Loucy (cell line): ENCODE measurements around the gene ZNF598.

Experiments used
- H2AFZ ChIP-seq: fragments of 200-600 bp; sonication (generic); 2 replicates; pipeline ENCODE4 v1.6.0; 2016; ENCODE audit warnings: antibody characterized with exemption, mild to moderate bottlenecking, low read length, moderate library complexity
- H3F3A ChIP-seq: fragments of 200-600 bp; 2 replicates; pipeline ENCODE4 v1.6.0; 2016; ENCODE audit warnings: antibody characterized with exemption, low read depth, mild to moderate bottlenecking
- H3K27me3 ChIP-seq: fragments of 200-600 bp; sonication (generic); 2 replicates; pipeline ENCODE4 v1.6.1; 2014; ENCODE audit warnings: low read length, mild to moderate bottlenecking; ENCODE audit not compliant: insufficient read depth, poor library complexity, severe bottlenecking
- H3K36me3 ChIP-seq: fragments of 200-600 bp; sonication (generic); 2 replicates; pipeline ENCODE4 v1.6.1; 2016; ENCODE audit warnings: low read length; ENCODE audit not compliant: insufficient read depth
- H3K4me1 ChIP-seq: fragments of 200-600 bp; sonication (generic); 2 replicates; pipeline ENCODE4 v1.5.1; 2014; ENCODE audit warnings: low read length, mild to moderate bottlenecking; ENCODE audit not compliant: insufficient read depth, poor library complexity, severe bottlenecking
- H3K4me2 ChIP-seq: fragments of 200-600 bp; sonication (generic); 2 replicates; pipeline ENCODE4 v1.6.0; 2014; ENCODE audit warnings: antibody characterized with exemption, low read length, low read depth, mild to moderate bottlenecking; ENCODE audit not compliant: poor library complexity, severe bottlenecking
- H3K4me3 ChIP-seq: fragments of 200-600 bp; sonication (generic); 2 replicates; pipeline ENCODE4 v1.5.1; 2014; ENCODE audit warnings: low read length, mild to moderate bottlenecking, mixed read lengths; ENCODE audit not compliant: poor library complexity, severe bottlenecking
- H3K79me2 ChIP-seq: fragments of 200-600 bp; sonication (generic); 2 replicates; pipeline ENCODE4 v1.6.1; 2014; ENCODE audit warnings: low read length; ENCODE audit not compliant: insufficient read depth
- H3K9ac ChIP-seq: fragments of 200-600 bp; sonication (generic); 2 replicates; pipeline ENCODE4 v1.6.0; 2014; ENCODE audit warnings: mild to moderate bottlenecking, low read depth, low read length, moderate library complexity; ENCODE audit not compliant: poor library complexity, severe bottlenecking
- H3K9me2 ChIP-seq: fragments of 200-600 bp; sonication (generic); replicated peaks from 2 replicates; pipeline ENCODE4 v1.6.1; 2016; ENCODE audit warnings: low read depth, low read length, mixed read lengths
- H3K9me3 ChIP-seq: fragments of 200-600 bp; sonication (generic); 2 replicates; pipeline ENCODE4 v1.6.1; 2014; ENCODE audit warnings: mild to moderate bottlenecking, antibody characterized with exemption, low read length, low read depth; ENCODE audit not compliant: insufficient read depth
- H4K20me1 ChIP-seq: fragments of 200-600 bp; sonication (generic); 2 replicates; pipeline ENCODE4 v1.6.0; 2014; ENCODE audit warnings: antibody characterized with exemption, low read length, mild to moderate bottlenecking; ENCODE audit not compliant: insufficient read depth, poor library complexity, severe bottlenecking
- EZH2phosphoT487 ChIP-seq: fragments of 200-600 bp; IDR thresholded peaks from 2 replicates; pipeline ENCODE4 v1.6.1; 2018; ENCODE audit warnings: antibody characterized with exemption, mild to moderate bottlenecking, moderate library complexity, borderline replicate concordance
- TF ChIP-seq, protein P1 (sequence below): fragments of 200-600 bp; sonication (generic); conservative IDR thresholded peaks from 2 replicates; pipeline ENCODE4 v1.5.1; 2014; ENCODE audit warnings: mild to moderate bottlenecking, antibody characterized with exemption, low read length

The ZNF598 gene

DNA sequence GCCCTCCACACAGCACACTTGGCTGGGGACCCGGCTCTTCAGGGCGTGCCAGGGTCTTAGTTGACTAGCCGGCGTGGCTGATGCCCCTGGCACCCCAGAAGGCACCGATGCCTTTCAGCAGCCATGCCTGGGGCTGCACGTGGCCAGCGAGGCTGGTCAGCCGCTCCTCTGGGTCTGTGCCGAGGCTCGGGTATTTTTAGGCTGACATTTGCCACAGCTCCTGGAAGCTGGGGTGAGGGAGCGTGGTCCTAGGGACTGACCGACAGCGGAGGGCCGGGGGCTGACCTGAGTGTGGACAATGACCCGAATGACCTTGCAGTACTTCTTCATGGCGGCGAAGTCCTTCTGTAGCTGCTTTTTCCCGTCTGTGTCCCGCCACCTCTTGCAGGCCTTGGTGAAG, 59.1 kb downstream of the ZNF598 start:
- Histone ChIP-seq H3K4me1 (no peaks in the 10 kb centered on the region), H3K9me3 (no peaks in the 10 kb centered on the region), H3F3A (no peaks in the 10 kb centered on the region), H3K4me2 (no peak overlapping the region), H3K79me2 (no peaks in the 10 kb centered on the region), H4K20me1 (no peaks in the 10 kb centered on the region), H3K36me3 (no peaks in the 10 kb centered on the region), H3K4me3 (no peak overlapping the region), H3K9me2 (no peaks in the 10 kb centered on the region), H3K9ac (no peak overlapping the region), H2AFZ (no peak overlapping the region), H3K27me3 (no peaks in the 10 kb centered on the region)
- no peak for TF ChIP-seq EZH2phosphoT487
- TF ChIP-seq, protein P1, sequence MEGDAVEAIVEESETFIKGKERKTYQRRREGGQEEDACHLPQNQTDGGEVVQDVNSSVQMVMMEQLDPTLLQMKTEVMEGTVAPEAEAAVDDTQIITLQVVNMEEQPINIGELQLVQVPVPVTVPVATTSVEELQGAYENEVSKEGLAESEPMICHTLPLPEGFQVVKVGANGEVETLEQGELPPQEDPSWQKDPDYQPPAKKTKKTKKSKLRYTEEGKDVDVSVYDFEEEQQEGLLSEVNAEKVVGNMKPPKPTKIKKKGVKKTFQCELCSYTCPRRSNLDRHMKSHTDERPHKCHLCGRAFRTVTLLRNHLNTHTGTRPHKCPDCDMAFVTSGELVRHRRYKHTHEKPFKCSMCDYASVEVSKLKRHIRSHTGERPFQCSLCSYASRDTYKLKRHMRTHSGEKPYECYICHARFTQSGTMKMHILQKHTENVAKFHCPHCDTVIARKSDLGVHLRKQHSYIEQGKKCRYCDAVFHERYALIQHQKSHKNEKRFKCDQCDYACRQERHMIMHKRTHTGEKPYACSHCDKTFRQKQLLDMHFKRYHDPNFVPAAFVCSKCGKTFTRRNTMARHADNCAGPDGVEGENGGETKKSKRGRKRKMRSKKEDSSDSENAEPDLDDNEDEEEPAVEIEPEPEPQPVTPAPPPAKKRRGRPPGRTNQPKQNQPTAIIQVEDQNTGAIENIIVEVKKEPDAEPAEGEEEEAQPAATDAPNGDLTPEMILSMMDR = no peak

DNA sequence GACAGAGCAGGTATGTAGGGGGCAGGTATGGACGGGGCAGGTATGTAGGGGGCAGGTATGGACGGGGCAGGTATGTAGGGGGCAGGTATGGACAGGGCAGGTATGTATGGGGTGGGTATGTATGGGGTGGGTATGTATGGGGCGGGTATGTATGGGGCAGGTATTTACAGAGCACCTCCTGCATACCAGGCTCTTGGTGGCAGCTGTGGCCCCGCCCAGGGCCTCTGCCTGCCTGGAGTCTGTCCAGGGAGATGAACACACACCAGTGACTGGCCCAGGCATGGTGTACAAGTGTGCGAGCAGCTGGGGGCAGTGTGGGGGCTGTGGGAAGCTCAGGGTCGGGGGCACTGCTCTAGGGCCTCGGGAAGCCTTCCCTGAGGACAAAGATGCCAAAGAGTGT, 59.6 kb downstream of the ZNF598 start:
- H3K9me3 ChIP-seq = no peaks in the 10 kb centered on the region
- no peaks in the 10 kb centered on the region for H3K9me2 ChIP-seq
- H2AFZ ChIP-seq = no peak overlapping the region
- no peaks in the 10 kb centered on the region for H3K27me3 ChIP-seq
- no peaks in the 10 kb centered on the region for H3K79me2 ChIP-seq
- H3K4me2 ChIP-seq = no peak overlapping the region
- TF ChIP-seq, protein P1 = no peak
- TF ChIP-seq EZH2phosphoT487 = no peak
- H3K9ac ChIP-seq = no peak overlapping the region
- H3K4me3 ChIP-seq = no peak overlapping the region
- no peaks in the 10 kb centered on the region for H3K36me3 ChIP-seq
- H3F3A ChIP-seq = no peaks in the 10 kb centered on the region
- H4K20me1 ChIP-seq = no peaks in the 10 kb centered on the region
- H3K4me1 ChIP-seq = no peaks in the 10 kb centered on the region

DNA sequence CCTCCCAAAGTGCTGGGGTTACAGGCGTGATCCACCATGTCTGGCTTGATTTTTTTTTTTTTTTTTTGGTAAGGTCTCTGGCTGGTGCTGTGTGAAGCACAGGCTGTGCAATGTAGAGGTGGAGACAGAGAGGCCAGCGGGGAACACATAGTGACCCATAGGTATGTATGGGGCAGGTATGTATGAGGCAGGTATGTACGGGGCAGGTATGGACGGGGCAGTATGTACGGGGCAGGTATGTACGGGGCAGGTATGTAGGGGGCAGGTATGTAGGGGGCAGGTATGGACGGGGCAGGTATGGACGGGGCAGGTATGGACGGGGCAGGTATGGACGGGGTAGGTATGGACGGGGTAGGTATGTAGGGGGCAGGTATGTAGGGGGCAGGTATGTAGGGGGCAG, 60.1 kb downstream of the ZNF598 start:
- Histone ChIP-seq H3K9me2 (no peaks in the 10 kb centered on the region), H4K20me1 (no peaks in the 10 kb centered on the region), H3K4me2 (no peak overlapping the region), H3K4me3 (no peak overlapping the region), H3F3A (no peaks in the 10 kb centered on the region), H3K4me1 (no peaks in the 10 kb centered on the region), H3K9ac (no peak overlapping the region), H3K9me3 (no peaks in the 10 kb centered on the region), H3K79me2 (no peaks in the 10 kb centered on the region), H3K36me3 (no peaks in the 10 kb centered on the region), H2AFZ (no peak overlapping the region), H3K27me3 (no peaks in the 10 kb centered on the region)
- TF ChIP-seq, protein P1 = no peak
- no peak for TF ChIP-seq EZH2phosphoT487
